ENCODE results near the gene ODF4. TPM values are rescaled to one million over a fixed set of nuclear protein-coding genes. Genes with fewer than 3 reads are reported as not detected.
A peak's percentile ranks its signal among the peaks of the same experiment; 100 is the strongest.

ODF4 gene
- total and polyA plus RNA-seq, 12 donors: not detected

DNA sequence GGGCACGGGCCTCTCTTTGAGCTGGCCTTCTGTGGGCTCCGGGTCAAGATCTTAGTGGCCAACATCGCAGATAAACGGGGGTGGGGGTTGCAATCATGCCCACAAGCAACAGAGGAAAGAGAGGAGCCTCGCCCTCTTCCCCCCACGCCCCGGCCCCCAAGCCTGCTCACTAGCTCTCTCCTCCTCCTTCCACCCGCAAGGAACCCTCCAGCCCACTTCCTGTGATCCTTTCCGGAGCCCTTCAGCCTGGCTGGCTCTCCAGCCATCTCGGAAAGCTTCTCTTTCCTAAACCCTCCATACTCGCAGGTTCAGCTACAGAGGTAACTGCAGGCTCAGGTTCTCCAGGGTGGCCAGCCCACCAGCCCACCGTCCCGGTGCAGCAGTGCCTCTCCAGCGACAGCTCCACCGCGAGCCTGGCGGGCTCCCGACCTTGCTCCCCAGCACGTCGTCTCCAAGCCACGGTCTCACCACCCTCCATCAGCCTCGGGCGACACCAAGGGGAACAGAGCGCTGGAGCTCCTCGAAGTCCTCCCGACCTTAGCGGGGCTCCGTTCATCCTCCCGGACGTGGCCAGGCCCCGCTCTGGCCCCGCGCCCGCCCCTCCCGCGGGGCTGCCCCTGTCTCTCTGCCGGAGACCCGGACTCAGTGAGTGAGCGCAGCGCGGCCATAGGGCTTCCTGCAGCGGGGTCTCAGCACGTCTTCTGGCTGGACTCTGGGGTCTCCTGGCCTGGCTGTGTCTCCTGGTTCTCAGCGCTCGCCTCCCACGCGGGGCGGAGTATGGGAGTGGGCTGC, 12.9 kb upstream of the ODF4 start:
- Histone ChIP-seq H3K27me3 (no peaks in the 10 kb centered on the region), H3K27ac (peak overlapping the region in 2 of 5 donors; percentile 54 to 61), H3K4me3 (peak overlapping the region in 3 of 4 donors; percentile 15 to 57 (median 22)), H3K4me1 (replicated peaks in 1 of 2) (peaks cover 10 to 20% of the 10 kb centered on the region in 2 donors), H3K36me3 (replicated peaks in 1 of 2) (no peaks in the 10 kb centered on the region), H3K9me3 (replicated peaks in 1 of 3) (no peaks in the 10 kb centered on the region)
- intact Hi-C loops (cut with DNase I): no loop called here
- TF ChIP-seq, protein P1, sequence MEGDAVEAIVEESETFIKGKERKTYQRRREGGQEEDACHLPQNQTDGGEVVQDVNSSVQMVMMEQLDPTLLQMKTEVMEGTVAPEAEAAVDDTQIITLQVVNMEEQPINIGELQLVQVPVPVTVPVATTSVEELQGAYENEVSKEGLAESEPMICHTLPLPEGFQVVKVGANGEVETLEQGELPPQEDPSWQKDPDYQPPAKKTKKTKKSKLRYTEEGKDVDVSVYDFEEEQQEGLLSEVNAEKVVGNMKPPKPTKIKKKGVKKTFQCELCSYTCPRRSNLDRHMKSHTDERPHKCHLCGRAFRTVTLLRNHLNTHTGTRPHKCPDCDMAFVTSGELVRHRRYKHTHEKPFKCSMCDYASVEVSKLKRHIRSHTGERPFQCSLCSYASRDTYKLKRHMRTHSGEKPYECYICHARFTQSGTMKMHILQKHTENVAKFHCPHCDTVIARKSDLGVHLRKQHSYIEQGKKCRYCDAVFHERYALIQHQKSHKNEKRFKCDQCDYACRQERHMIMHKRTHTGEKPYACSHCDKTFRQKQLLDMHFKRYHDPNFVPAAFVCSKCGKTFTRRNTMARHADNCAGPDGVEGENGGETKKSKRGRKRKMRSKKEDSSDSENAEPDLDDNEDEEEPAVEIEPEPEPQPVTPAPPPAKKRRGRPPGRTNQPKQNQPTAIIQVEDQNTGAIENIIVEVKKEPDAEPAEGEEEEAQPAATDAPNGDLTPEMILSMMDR (IDR thresholded peaks at IDR 0.05): no peak
- TF ChIP-seq POLR2A (IDR thresholded peaks at IDR 0.05): no peak
- 3 to 11% (median 4%) methylated on average over 16 to 48 of the region's 48 CpGs for whole genome bisulfite sequencing, 4 donors
- DNase-seq: peak; percentile 34 to 62 (median 43)

DNA sequence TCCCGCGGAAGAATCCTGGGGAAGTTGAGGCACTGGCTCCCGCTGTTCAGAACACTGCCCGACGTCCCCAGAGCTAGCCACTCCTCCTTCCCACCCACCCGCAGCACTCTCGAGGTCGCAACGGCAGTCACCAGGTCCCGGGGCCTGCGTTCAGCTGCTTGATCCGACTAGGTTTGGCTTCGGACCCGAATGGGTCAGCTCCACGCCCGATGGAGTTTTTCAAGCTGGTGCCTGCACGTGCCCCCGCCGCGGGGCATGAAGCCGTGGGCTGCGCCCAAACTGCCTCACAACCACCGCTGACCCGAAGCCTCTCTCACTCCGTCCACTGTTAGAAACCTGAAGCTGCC, 12.4 kb upstream of the ODF4 start:
- 11 to 29% (median 15%) methylated on average over 5 to 25 of the region's 25 CpGs for WGBS, 4 donors
- intact Hi-C loops (cut with DNase I): no loop called here
- DNase-seq: peak in 5 of 7 donors; percentile 19 to 43 (median 34)
- Histone ChIP-seq H3K36me3 (replicated peaks in 1 of 2) (no peaks in the 10 kb centered on the region), H3K27ac (peak overlapping the region in 1 of 5 donors; percentile 61), H3K4me1 (replicated peaks in 1 of 2) (peaks cover 10 to 20% of the 10 kb centered on the region in 2 donors), H3K27me3 (no peaks in the 10 kb centered on the region), H3K4me3 (peak overlapping the region in 3 of 4 donors; percentile 15 to 57 (median 22)), H3K9me3 (replicated peaks in 1 of 3) (no peaks in the 10 kb centered on the region)
- TF ChIP-seq, protein P1 (IDR thresholded peaks at IDR 0.05): no peak
- no peak for TF ChIP-seq POLR2A (IDR thresholded peaks at IDR 0.05)

DNA sequence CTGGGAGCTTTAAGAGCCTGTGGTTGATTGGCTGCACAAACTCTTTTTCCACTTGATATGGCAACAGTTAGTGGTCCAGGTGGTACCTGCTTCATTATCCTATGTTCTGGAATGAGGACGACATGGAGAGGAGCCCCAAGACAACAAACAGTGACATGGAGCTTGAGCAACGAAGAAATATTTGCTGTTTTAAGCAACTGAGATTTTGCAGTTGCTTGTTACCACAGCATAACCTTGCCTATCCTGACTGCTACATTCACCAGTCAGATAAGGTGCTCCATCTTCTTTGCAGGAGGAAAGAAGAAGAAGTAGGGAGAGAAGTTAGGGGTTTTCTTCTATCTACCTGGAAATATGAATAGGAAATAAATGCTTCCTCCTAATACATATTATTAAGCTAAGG, 7.5 kb upstream of the ODF4 start:
- Histone ChIP-seq H3K4me1 (replicated peaks in 1 of 2) (peaks cover 3 to 5% of the 10 kb centered on the region in 2 donors), H3K27me3 (no peaks in the 10 kb centered on the region), H3K9me3 (replicated peaks in 1 of 3) (no peaks in the 10 kb centered on the region), H3K36me3 (replicated peaks in 1 of 2) (no peaks in the 10 kb centered on the region), H3K4me3 (no peak overlapping the region), H3K27ac (no peak overlapping the region)
- intact Hi-C loops (cut with DNase I): no loop called here
- WGBS, 4 donors: 81 to 92% (median 88%) methylated on average over 2 of the region's 2 CpGs
- no peak for DNase-seq
- TF ChIP-seq, protein P1 (IDR thresholded peaks at IDR 0.05): no peak
- TF ChIP-seq POLR2A (IDR thresholded peaks at IDR 0.05): no peak

DNA sequence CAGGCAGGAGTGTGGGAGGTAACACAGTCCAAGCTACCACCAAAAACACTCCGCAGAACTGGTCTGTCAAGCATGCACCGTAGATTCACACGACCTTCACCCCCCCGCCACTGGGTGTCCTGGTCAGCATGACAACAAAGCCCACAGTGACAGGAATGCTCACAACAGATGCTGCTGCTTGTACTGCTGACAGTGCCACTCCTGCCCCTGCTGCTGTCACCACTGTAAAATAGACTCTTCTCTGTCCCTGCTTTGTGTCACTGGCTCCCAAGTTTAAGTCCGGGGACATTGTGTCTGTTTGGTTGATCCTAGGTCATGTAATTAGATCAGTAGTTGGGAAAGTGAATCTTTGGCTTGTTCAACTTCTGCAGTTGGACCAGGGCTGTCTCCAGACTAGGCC, 7.0 kb upstream of the ODF4 start:
- DNase-seq: peak in 3 of 7 donors; percentile 32 to 65 (median 43)
- no peak for TF ChIP-seq POLR2A (IDR thresholded peaks at IDR 0.05)
- TF ChIP-seq, protein P1 (IDR thresholded peaks at IDR 0.05): no peak
- 38 to 56% (median 48%) methylated on average over 5 of the region's 5 CpGs for WGBS, 4 donors
- intact Hi-C loops (cut with DNase I): no loop called here
- Histone ChIP-seq H3K27me3 (no peaks in the 10 kb centered on the region), H3K27ac (no peak overlapping the region), H3K9me3 (replicated peaks in 1 of 3) (no peaks in the 10 kb centered on the region), H3K4me1 (replicated peaks in 1 of 2) (no peaks in the 10 kb centered on the region), H3K36me3 (replicated peaks in 1 of 2) (no peaks in the 10 kb centered on the region), H3K4me3 (no peak overlapping the region)

Measured in adrenal gland (tissue), 12 donors.